Right ventricle myocardium inferior (tissue), 1 donor: ENCODE results near the gene C3orf22. TPM values are rescaled to one million over a fixed set of nuclear protein-coding genes. Genes with fewer than 3 reads are reported as not detected.

Source experiments
- ATAC-seq: fragments of 200-7000 bp; cut with Tn5 transposase; one replicate; pipeline ENCODE4 v1.9.1; 2020; ENCODE audit warnings: mild to moderate bottlenecking, moderate library complexity
- DNase-seq: peaks from one replicate; pipeline ENCODE4 v3.0.0; 2021; ENCODE audit errors: missing footprints
- intact Hi-C: fragments of 100-400 bp; cut with DNase I; formaldehyde crosslinking; loops from one replicate; pipeline ENCODE4 v1.11.0; 2022
- total RNA-seq: library from RNA; stranded (reverse); fragmentation: NEBNext Ultra II Directional; extraction: Animal tissue kit (Norgen Biotek cat#: 25700); gene quantifications from one replicate; pipeline ENCODE4 v1.2.1, GENCODE V29; 2021
- donor health status: DM: no; HTN: yes; CAD: no; lungs with severe emphysema.

Gene C3orf22
- total RNA-seq, 1 donor from 2014 or later: not detected

DNA sequence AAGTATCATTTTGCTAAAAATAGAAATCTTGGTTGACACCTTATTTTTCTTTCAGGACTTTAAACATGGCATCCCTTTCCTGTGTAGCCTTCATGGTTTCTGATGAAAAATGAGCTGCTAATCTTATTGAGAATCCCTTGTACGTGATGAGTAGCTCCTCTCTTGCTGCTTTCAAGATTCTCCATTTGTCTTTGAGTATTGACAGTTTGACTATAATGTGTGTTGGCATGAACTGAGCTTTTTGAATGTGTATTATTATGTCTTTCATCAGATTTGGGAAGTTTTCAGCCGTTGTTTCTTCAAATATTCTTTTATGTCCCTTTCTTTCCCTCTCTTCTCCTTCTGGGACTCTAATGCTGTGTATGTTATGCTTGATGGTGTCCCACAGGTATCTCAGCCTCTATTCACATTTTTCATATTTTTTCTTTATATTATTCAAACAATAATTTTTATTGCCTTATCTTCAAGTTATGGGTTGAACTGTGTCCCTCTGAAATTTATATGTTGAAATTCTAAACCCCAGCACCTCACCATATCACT lies 4.1 kb upstream of the C3orf22 start:
- intact Hi-C loops: no loop called here
- DNase-seq (no peak), ATAC-seq (no peak)

DNA sequence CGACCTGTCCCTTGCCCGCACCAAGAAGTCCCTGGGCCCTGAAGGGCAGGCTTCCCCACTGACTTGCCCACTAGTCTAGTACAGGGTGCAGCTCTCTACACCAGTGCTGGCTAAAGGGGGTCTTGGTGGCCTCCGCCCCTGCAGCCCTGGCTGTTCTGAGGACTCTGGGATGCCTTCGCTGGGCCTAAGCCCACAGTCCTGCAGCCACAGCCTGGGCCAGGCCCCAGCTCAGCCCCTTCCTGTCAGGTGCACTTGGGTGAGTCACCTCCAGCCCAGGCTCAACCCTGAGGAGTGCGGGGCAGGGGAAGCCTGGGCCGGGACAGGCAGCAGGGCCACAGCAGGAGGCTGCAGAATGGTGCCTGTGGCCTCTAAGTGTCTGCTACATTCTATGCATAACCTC lies 971 bp downstream of the C3orf22 start:
- intact Hi-C loops: no loop called here
- ATAC-seq (no peak), DNase-seq (no peak)

DNA sequence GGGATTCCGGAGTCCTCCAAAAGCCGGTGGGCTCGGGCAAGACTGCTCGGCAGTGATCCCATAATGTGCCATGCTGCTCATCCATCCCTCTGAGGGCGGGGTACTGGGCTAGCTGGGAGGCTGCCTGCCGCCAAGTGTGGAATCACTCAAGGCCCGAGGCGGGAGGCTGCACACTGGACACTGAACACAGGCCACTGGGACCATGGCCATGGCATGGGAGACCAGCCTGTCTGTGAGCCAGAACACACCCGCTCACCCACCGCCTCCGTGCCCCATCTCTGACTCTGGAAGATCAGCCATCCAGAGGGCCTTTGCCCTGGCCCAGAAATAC lies 1.4 kb downstream of the C3orf22 start:
- DNase-seq: no peak
- intact Hi-C loops: no loop called here
- ATAC-seq: no peak

DNA sequence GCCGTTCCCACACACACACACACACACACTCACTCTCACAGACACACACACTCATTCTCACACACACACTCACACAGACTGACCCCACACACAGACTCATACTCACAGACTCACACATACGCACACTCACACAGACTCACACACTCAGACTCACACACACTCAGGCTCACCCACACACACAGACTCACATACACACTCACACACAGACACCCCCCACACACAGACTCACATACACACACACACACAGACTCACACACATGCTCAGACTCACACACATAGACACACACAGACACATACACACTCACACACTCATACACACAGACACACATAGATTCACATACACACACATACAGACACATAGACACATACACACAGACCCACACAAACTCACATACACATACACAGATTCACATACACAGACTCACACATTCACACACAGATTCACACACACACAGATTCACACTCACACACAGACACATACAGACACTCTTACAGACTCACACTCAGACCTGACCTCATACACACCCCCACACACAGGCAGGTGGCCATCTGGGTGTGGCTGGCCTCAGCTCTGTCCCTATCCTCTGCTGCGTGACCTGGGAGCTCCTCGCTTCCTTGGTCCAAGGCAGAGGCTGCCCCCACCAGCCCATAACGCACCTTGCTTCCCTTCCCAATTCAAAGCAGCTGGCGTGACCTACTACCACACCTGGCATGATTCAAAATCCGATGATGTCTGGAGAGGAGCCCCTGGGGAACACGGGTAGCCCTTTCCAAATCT lies 1.9 kb downstream of the C3orf22 start:
- no peak for ATAC-seq
- DNase-seq: no peak
- intact Hi-C loops: no loop called here

DNA sequence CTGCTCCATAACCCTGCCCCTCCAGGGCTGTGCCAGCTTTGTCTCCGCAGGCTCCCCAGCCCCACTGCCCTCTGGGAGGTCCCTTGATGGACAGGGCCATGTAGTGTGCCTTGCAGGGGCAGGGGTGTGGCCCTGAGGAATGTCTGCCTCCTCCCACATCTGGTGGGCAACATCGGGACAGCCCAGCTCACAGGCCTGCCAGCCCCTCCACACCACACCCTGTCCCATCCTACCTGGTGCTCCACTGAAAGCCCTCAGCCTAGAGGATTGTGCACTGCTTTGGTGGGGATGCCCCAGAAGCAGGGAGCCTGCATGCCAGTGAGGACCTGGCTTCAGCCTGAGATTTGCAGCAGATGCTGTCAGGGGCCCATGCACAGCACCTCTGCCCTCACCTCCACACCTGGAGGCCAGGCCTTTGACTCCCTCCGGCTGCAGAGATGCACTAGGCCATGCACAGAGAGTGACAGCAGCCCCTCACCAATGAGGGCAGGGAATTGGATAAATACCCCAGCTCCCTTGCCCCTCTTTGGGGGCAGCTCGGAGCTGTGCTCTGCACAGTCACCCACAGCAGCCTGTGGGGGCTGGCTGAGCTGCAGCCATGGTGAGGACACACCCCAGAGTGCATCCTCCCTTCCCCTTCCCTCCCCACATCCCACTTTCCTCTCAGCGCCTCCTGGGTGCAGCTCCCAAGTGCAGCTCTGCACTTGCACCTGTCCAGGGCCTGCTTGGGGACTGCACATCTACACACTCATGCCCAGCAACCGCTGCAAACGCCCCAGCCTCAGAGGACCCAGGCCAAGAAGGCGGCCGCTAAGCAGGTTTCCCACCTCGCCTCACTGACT lies 2.7 kb downstream of the C3orf22 start:
- ATAC-seq (no peak), DNase-seq (no peak)
- intact Hi-C loops: no loop called here

DNA sequence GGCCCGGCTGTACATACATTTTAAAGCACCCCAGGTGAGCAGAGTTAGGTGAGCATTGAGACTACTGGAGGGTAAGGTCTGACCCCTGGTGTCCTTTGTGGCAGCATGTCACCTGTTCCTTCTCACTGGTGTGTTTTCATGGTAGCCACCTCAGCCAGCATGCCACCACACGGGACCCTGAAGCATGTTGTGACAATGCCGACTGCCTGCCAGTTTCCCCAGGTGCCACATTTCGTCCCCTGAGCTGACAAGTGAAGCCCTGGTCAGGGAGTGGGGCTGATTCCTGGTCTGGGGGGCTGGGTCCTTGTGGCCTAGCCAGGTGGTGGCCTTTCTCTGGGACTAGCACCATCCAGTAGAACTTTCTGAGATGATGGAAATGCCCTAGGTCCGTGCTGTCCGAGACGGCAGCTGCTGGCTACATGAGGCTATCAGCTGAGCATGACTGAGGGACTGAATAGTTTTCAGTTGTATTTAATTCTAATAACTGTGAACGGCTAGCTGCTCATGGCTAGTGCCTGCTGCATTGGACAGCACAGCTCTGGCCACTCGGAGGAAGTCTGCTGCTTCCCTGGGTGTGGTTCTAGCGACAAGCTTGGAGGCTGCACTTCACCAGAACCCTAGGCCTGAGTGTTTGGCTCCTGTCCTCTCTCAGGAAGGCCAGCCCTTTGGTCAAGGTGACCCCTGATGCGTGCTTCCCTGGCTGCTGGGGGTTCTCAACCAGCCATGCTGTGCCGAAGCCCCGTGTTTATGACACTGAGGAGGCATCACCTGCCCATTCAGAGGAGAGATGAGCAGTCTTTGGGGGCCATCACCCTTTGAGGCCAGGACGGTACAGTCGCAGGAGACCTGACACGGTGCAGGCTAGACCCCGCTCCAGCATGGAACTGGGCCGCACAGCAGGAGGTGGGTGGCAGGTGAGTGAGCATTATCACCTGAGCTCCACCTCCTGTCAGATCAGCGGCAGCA lies 3.9 kb downstream of the C3orf22 start:
- ATAC-seq: no peak
- no peak for DNase-seq
- intact Hi-C loops: no loop called here

DNA sequence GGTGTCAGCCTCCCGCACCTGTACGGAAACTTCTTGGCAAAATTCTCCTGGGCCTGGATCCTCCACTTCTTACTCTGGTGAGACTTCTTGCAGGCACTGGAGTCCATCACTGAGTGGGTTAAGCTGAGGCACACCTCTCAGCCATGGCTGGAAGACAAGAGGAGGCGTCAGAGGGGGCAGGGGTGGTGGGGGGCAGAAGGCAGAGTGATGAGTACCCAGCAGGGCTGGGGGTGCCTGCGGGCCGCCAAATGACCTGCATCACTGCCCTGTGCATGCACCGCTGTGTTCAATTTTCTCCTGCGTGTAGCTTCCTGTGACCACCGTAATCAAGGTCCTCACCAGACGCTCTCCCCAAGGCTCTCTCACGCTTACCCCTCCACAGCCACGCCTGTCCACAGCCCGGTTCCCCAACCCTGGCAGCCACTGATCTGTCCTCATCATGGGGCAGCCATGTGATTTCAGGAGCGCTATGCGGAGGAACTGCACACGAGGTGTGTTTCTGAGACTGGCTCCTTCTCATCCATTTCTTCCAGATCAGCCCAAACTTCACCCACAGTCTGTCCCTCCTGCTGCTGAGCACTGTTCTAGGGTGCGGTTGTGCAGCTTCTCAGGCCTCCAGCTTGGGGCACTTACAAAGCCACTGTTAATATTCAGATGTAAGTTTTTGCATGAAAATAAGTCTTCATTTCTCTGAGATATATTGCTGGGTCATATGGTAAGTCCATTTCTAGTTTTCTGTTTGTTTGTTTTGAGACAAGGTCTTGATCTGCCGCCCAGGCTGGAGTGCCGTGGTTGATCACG lies 5.2 kb downstream of the C3orf22 start:
- DNase-seq (no peak), ATAC-seq (no peak)
- intact Hi-C loops: no loop called here

DNA sequence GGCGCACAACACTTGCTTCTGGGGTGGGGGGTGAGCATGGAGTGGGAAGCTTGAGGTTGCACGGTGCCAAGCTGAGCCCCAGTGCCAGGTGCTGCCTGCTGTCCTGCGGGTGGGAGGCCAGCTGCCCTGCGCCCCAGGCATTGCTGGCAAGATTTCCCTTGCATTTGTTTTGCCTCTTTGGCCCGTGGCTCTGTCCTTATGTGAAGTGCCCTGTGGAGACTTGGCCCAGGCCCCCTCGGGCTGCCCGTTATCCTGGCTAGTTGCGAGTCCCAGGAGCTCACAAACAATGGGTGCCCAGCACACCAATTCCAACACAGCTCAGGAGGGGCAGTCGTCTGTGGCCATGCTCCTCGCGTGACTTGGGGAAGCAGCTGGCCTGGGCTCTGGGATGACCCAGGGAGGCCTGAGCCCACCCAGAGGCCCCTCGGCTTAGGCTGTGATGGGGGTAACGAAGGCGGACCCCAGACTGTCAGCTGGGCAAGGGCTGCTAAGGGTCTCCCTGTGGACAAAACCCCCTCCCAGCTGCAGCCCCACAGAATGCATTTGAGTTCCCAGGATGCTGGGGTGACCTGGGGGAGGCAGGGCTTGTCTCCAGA lies 5.9 kb downstream of the C3orf22 start:
- DNase-seq: no peak
- ATAC-seq: no peak
- intact Hi-C loops: no loop called here

DNA sequence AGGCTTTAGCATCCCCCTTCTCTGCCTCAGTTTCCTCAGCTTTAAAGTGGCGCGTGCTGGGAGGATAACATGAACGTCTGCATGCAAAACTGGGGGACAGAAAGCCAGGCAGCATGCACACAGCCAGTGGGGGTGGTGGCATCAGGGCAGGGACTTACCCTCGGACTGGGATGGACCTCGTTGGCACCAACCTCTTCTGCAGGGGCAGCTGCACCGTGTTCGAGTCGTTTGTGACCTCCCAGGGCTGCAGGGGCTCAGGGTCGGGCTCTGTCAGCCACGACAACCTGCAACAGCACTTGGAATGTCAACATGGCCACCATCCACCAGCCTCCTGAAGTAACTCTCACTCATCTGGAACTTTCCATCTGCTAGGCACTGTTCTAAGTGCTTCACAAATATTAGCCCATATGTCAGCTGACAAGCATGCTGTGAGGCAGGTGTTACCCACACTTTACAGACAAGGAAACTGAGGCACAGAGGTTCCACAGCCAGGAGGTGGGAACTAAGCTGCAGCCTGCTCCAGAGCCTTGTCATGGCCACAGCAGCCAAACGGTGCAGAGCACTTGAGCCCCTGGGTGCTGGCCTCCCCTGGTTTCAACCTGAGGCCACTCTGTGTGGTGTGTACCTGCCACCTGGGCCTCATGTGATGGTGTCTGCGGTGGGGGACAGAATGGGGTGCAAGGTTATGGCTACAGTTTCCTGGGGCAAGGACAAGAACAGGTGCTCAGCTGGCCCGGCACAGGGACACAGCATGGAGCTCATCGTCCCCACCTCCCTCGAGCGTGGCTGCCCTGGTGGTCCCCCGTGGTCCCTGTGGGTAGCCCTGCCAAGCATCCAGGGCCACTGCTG lies 6.7 kb downstream of the C3orf22 start:
- intact Hi-C loops: no loop called here
- ATAC-seq: no peak
- DNase-seq: no peak

DNA sequence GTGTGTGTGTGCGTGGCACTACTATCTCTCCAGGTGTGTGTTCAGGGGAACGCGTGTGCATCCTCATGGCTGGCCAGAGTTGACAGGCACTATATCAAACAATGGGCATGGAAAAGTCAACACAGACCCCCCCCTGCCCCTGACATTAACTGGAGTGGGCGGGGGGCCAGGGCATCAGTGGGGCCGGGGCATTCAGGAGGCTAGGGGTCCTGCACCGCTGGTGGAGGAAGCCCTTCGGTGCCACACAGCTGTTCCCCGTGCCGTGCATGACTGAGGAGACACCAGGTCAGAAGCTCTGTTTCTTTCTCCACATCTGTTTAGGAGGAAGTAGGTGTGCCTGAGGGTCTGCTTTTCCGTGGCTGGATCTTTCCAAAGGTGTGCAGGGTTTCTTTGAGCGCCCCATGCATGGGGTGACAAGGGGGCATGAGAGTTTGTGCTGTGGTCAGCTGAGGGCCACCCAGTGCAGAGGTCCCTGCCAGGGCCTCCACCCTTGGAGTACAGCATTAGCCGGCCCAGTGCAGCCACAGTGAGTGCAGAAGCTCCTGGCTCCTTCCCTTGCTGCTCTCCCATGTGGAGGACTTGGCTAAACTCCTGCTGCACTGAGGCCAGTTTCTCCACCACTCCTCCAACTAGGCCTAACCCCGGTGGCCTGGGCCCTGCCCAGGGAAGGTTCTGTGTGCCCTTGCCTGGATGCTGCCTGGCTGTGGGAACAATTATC lies 7.5 kb downstream of the C3orf22 start:
- ATAC-seq (peak; percentile 79), DNase-seq (no peak)
- intact Hi-C loops: no loop called here

DNA sequence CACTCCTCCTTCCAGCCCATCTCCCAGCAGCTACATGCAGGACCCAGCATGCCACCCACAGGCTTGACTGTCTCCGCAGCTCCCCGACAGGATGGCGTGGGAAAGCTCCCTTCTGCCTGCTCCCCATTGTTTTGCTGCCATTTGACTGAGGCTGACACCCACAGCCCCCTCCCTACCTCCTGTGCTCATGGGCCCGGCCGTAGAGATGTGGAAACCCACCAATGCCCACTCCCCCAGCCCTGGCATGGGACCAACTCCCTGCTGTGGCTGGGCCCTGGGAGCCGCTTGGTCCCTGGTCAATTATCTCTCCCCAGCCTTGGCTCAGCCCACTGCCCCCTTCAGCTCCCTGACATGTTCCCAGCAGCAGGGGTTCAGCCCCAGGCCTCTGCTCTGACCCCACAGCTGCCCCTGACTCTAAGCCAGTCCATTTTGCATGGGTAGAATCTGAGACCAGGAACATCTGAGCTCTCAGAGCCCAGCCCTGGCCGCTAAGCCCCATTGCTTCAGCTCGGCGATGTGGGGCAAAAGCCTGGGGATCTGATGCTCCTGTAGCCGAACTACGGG lies 8.2 kb downstream of the C3orf22 start:
- ATAC-seq (no peak), DNase-seq (no peak)
- intact Hi-C loops: no loop called here

DNA sequence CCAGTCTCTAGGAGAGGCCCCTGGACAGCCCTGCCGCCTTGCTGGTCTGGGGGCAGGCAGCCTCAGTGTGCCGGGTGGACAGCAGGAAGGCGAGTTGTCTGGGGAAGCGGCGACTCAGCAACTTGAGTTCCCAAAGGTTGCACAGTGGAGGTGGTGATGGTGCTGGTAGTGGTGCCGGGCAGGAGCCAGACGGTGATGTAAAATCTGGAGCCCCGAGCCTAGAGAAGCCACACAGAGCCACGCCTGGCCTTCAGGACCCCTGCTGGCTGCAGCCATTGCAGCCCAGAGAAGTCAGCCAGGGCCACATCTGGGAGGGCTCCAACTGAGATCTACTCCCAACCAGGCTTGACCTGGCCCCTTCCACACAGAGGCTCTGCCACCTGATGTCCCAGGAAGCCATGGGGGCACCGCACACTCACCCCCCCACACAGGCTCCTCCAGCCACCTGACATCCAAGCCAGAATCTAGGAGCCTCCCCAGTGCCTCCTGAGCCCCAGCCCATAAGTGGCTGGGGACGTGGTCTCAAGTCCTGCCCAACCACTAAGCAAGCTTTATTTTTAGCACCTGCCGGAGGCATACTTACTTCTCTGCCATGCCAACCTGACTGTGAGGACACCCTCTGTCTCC lies 8.8 kb downstream of the C3orf22 start:
- DNase-seq (no peak), ATAC-seq (no peak)
- intact Hi-C loops: no loop called here

DNA sequence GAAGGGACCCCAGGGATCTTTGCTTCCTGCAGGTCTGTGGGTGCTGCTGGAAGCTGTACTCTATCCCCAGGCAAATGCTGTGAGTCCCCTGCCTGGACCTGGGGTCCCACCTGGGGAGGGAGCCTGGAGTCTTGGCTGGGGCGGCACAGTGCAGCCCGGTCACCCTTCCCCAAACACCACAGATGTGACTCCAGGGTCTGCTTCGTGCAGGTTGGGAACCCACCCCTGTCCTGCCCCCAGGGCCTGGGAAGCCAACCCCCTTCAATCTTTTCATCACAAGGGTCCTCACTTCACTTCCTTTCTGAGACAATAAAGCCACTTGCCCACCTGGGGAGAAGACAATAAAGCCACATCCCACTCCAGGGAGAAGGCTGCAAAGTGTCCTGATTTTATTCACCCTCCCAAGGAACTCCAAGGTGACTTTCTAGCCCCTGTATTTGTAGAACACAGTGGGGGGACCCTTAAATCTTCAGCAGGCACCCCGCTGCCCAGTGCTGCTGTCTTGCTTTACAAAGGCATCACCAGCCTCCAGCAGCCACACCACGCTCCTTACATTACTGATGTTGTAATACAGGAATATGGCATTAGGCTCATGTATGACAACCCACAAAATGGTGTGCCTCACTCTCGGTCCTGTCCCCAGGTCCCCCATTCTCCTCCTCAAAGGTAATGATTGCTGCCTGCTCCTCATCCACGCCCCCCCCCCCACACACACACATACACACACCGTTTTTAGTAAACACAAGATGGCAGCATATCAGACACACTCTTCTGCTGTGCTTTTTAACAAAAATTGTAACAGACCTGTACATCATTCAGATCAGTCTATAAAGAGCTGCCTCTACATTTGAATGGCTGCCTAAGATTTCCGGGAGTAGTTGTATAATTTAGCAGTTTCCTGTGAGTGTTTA lies 9.9 kb downstream of the C3orf22 start:
- intact Hi-C loops: no loop called here
- DNase-seq: no peak
- no peak for ATAC-seq

DNA sequence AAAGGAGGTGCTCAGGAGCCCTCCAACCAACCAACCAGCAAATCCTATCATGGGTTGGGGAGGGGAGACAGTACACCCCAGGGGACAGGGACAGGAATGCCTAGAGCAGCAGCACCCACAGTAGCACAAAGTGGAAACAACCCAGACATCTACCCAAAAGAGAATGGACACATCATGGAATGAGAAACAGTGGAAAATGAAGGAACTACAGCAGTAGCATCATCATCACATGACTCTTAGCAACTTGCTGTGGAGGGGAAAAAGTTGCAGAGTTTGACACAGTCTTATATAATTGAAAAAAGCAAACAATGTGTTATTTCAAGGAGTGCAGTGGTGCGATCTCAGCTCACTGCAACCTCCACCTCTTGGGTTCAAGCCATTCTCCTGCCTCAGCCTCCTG lies 11.0 kb downstream of the C3orf22 start:
- intact Hi-C loops: no loop called here
- no peak for ATAC-seq
- DNase-seq: no peak
